ENCODE results near the gene RPL10A. TPM values are rescaled to one million over a fixed set of nuclear protein-coding genes. Genes with fewer than 3 reads are reported as not detected.

The RPL10A gene
- total RNA-seq, 2 experiments from 2014 or later, result 2,453 to 2,464 TPM

DNA sequence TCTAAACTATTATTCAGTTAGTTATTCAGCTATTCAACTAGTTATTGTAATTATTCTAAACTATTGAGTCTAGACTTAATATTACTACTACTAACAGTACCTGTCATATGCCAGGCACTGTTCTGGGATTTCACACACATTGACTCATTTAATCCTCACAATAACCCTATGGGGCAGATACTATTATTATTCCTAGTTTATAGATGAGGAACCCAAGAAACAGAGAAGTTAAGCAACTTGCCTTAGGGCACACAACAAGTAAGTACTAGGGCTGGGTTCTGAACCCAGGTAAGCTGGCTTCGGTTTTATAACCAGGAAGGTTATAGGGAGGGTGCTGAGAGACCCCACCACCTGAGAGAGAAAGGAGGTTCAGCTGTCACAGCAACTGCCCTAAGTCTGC is 20.9 kb downstream of the RPL10A start:
- DNase-seq (no peak), ATAC-seq (ENCODE audit: poor library complexity) (no peak)
- H3K4me3 ChIP-seq (ENCODE audit: low read length), result no peak overlapping the region
- H3K27ac ChIP-seq (ENCODE audit: low read depth in 1 of 2, low read length in 2 of 2), result no peak overlapping the region
- H3K36me3 ChIP-seq (ENCODE audit: insufficient read depth, low read length), result no peaks in the 10 kb centered on the region
- H3K9me3 Mint-ChIP-seq, result no peaks in the 10 kb centered on the region
- H3K27ac Mint-ChIP-seq, result no peak overlapping the region
- no peaks in the 10 kb centered on the region for H3K9me3 ChIP-seq (ENCODE audit: control insufficient read depth in 1 of 2, insufficient read depth in 1 of 2, low read length in 2 of 2)
- intact Hi-C loops (cut with DNase I, micrococcal nuclease), result no loop called here
- no peak overlapping the region for H3K4me3 Mint-ChIP-seq
- H3K4me1 ChIP-seq (ENCODE audit: insufficient read depth, low read length), result peaks cover 7% of the 10 kb centered on the region
- H3K4me1 Mint-ChIP-seq (ENCODE audit: low read depth), result peaks cover 12% of the 10 kb centered on the region
- ChIA-PET POLR2A (interaction anchor here (0.8 to 1.0 kb wide), 2 partner anchors 9 to 101 kb away, joined by 3 read pairs; no protein-coding TSS in a partner anchor), CTCF (no interaction called here)
- no peaks in the 10 kb centered on the region for H3K27me3 ChIP-seq (ENCODE audit: control insufficient read depth in 1 of 2, insufficient read depth in 2 of 2, low read length in 2 of 2)
- no peaks in the 10 kb centered on the region for H3K36me3 Mint-ChIP-seq (ENCODE audit: low read depth)
- H3K27me3 Mint-ChIP-seq, result no peaks in the 10 kb centered on the region
- TF ChIP-seq, protein P1, sequence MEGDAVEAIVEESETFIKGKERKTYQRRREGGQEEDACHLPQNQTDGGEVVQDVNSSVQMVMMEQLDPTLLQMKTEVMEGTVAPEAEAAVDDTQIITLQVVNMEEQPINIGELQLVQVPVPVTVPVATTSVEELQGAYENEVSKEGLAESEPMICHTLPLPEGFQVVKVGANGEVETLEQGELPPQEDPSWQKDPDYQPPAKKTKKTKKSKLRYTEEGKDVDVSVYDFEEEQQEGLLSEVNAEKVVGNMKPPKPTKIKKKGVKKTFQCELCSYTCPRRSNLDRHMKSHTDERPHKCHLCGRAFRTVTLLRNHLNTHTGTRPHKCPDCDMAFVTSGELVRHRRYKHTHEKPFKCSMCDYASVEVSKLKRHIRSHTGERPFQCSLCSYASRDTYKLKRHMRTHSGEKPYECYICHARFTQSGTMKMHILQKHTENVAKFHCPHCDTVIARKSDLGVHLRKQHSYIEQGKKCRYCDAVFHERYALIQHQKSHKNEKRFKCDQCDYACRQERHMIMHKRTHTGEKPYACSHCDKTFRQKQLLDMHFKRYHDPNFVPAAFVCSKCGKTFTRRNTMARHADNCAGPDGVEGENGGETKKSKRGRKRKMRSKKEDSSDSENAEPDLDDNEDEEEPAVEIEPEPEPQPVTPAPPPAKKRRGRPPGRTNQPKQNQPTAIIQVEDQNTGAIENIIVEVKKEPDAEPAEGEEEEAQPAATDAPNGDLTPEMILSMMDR (IDR thresholded peaks at IDR 0.05), result no peak

DNA sequence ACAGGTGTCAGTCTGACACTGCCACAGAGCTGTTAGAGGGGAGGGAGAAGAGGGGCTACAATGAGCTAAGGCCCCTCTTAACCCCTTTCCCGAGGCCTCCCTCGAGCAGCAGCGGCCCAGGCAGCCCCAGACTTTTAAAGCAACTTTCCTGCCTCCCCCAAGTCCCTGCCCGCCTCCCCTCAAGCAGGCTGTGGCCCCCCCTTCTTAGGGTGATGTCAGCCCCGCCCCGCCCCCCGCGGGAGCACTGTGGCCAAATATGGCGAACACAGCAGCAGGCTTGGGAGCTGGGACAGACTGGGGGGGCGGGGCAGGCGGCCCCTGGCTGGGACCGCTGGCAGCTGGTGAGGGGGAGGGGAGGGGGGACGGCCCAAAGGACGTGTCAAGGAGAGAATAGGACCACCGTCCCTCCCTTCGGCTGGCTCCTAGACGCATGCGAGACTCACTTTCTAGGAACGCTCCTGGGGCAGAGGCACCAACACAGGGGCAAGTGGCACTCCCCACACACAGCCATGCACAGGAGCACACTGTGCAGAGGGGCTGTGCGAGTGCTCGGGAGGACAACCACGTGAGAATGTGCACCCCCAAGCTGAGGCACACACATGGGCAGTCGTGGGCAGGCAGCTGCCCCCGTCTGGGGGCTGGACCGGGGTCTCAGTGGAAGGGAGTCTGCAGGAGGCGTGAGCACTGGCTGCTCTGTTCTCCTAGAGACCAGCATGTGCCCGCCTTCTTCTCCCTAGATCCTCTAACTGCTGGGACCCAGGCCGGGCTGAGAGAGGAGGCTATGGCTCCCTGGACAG is 22.0 kb downstream of the RPL10A start:
- intact Hi-C loops (cut with DNase I, micrococcal nuclease), result no loop called here
- no peak overlapping the region for H3K27ac Mint-ChIP-seq
- Histone ChIP-seq H3K27ac (ENCODE audit: low read depth in 1 of 2, low read length in 2 of 2) (no peak overlapping the region), H3K9me3 (ENCODE audit: control insufficient read depth in 1 of 2, insufficient read depth in 1 of 2, low read length in 2 of 2) (no peaks in the 10 kb centered on the region), H3K36me3 (ENCODE audit: insufficient read depth, low read length) (no peaks in the 10 kb centered on the region), H3K4me3 (ENCODE audit: low read length) (no peak overlapping the region), H3K27me3 (ENCODE audit: control insufficient read depth in 1 of 2, insufficient read depth in 2 of 2, low read length in 2 of 2) (no peaks in the 10 kb centered on the region), H3K4me1 (ENCODE audit: insufficient read depth, low read length) (peaks cover 14% of the 10 kb centered on the region)
- DNase-seq (no peak), ATAC-seq (ENCODE audit: poor library complexity) (no peak)
- H3K4me1 Mint-ChIP-seq (ENCODE audit: low read depth), result peaks cover 17% of the 10 kb centered on the region
- TF ChIP-seq, protein P1 (IDR thresholded peaks at IDR 0.05), result no peak
- H3K4me3 Mint-ChIP-seq, result no peak overlapping the region
- H3K9me3 Mint-ChIP-seq, result no peaks in the 10 kb centered on the region
- H3K27me3 Mint-ChIP-seq, result no peaks in the 10 kb centered on the region
- no peaks in the 10 kb centered on the region for H3K36me3 Mint-ChIP-seq (ENCODE audit: low read depth)
- POLR2A ChIA-PET, result no interaction called here
- CTCF ChIA-PET, result no interaction called here

DNA sequence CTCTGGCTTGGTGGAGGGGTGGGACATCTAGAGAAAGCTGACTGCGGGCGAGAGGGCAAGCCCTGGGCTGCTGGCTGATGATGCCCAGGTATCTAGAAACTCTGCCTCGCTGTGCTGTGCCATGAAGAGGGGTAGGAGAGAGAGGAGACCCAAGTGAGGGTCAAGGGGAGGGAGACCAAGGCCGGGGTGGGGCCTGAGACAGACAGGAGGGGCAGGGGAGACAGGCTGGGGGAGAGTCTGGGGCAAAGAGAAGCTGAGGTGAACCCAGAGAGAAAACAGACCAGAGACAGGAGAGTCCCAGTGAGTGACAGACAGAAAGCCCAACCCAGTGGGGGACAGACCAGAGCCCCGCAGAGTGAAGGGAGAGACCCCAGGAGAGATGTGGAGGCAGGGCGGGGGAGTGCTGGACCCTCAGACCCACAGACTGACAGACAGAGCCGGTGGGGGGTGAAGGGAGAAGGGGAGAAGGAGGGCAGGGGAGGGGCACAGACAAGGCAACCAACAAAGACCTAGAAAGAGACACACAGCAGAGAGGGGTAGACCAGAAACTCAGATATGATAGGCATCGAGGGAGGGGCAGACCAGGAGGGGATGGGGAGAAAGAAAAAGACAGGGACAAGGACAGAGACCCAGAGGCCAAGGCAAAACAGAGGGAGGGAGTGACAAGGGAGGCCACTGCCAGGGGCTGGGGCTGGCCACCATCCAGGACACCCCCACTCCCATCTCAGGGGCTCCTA is 22.8 kb downstream of the RPL10A start:
- Histone ChIP-seq H3K27ac (ENCODE audit: low read depth in 1 of 2, low read length in 2 of 2) (no peak overlapping the region), H3K4me1 (ENCODE audit: insufficient read depth, low read length) (peaks cover 14% of the 10 kb centered on the region), H3K27me3 (ENCODE audit: control insufficient read depth in 1 of 2, insufficient read depth in 2 of 2, low read length in 2 of 2) (no peaks in the 10 kb centered on the region), H3K36me3 (ENCODE audit: insufficient read depth, low read length) (no peaks in the 10 kb centered on the region), H3K4me3 (ENCODE audit: low read length) (no peak overlapping the region), H3K9me3 (ENCODE audit: control insufficient read depth in 1 of 2, insufficient read depth in 1 of 2, low read length in 2 of 2) (no peaks in the 10 kb centered on the region)
- Mint-ChIP-seq H3K36me3 (ENCODE audit: low read depth) (no peaks in the 10 kb centered on the region), H3K4me3 (no peak overlapping the region), H3K27ac (no peak overlapping the region), H3K4me1 (ENCODE audit: low read depth) (peaks cover 18% of the 10 kb centered on the region), H3K9me3 (no peaks in the 10 kb centered on the region), H3K27me3 (no peaks in the 10 kb centered on the region)
- intact Hi-C loops (cut with DNase I, micrococcal nuclease), result no loop called here
- ChIA-PET CTCF (no interaction called here), POLR2A (no interaction called here)
- DNase-seq, result no peak
- no peak for ATAC-seq (ENCODE audit: poor library complexity)
- TF ChIP-seq, protein P1 (IDR thresholded peaks at IDR 0.05), result no peak

All from CD4-positive, alpha-beta T cell (primary cell).